Gastroesophageal sphincter (tissue), 4 donors: Measurements from ENCODE around the gene UBE3D. TPM values are rescaled to one million over a fixed set of nuclear protein-coding genes. Genes with fewer than 3 reads are reported as not detected.

Experiments
- ATAC-seq: fragments of 150-250 bp; one replicate; pipeline ENCODE4 v1.9.1; 2016; ENCODE audit warnings: mild to moderate bottlenecking, moderate library complexity
- H3K27ac ChIP-seq, 4 donors: fragments of 200-600 bp; sonication (generic) in 3 of 4; 1 replicate in 3 of 4; 2 replicates in 1 of 4; pipeline ENCODE4 v1.5.1; 2016 to 2019
- H3K27me3 ChIP-seq: fragments of 200-600 bp; sonication (generic); one replicate; pipeline ENCODE4 v1.5.1; 2019
- H3K36me3 ChIP-seq, 2 donors: fragments of 200-600 bp; sonication (generic); one replicate each; pipeline ENCODE4 v1.5.1; 2019; ENCODE audit warnings: control low read depth in 1 of 2
- H3K4me1 ChIP-seq, 3 donors: fragments of 200-600 bp; sonication (generic); 1 replicate in 2 of 3; 2 replicates in 1 of 3; pipeline ENCODE4 v1.5.1; 2016 to 2019; ENCODE audit warnings: control low read depth in 2 of 3
- H3K4me3 ChIP-seq, 2 donors: fragments of 200-600 bp; sonication (generic); one replicate each; pipeline ENCODE4 v1.5.1; 2019; ENCODE audit warnings: mild to moderate bottlenecking in 1 of 2, moderate library complexity in 1 of 2
- H3K9me3 ChIP-seq, 3 donors: fragments of 200-600 bp; sonication (generic); one replicate each; pipeline ENCODE4 v1.5.1; 2017 to 2019; ENCODE audit warnings: control low read depth in 2 of 3
- EP300 ChIP-seq: sonication (generic); formaldehyde crosslinking; IDR thresholded peaks from one replicate; pipeline ENCODE4 v1.6.1; 2017; ENCODE audit warnings: antibody characterized with exemption, mild to moderate bottlenecking
- POLR2A ChIP-seq, 2 donors: fragments of 450-650 bp; IDR thresholded peaks; one replicate each; pipeline ENCODE4 v1.6.1; 2017; ENCODE audit warnings: antibody characterized with exemption in 2 of 2, mild to moderate bottlenecking in 2 of 2, moderate library complexity in 1 of 2
- POLR2AphosphoS5 ChIP-seq: sonication (generic); formaldehyde crosslinking; IDR thresholded peaks from one replicate; pipeline ENCODE4 v1.6.1; 2017; ENCODE audit warnings: antibody characterized with exemption
- WGBS, 2 donors: methylation state at CpG; one replicate each; pipeline ENCODE4 v1.1.5; 2018; ENCODE audit warnings: low coverage in 1 of 2; 5-methylcytosine and 5-hydroxymethylcytosine counted together
- total RNA-seq, 4 donors: library from RNA; depleted of rRNA; stranded (reverse); fragments of >200 nt; gene quantifications; one replicate each; pipeline ENCODE4 v1.1.0, GENCODE V29; 2016
- TF ChIP-seq, protein P1 (sequence below), 4 experiments: fragments of 200-600 bp in 2 of 4; fragments of 450-650 bp in 2 of 4; sonication (generic) in 1 of 4; IDR thresholded peaks; one replicate each; pipeline ENCODE4 v1.5.1; 2017 to 2019; ENCODE audit warnings: antibody characterized with exemption in 4 of 4, mild to moderate bottlenecking in 2 of 4, moderate library complexity in 2 of 4

The UBE3D gene
- total RNA-seq, 4 donors from 2014 or later = 3.4 to 13.1 (median 7.3) TPM

DNA sequence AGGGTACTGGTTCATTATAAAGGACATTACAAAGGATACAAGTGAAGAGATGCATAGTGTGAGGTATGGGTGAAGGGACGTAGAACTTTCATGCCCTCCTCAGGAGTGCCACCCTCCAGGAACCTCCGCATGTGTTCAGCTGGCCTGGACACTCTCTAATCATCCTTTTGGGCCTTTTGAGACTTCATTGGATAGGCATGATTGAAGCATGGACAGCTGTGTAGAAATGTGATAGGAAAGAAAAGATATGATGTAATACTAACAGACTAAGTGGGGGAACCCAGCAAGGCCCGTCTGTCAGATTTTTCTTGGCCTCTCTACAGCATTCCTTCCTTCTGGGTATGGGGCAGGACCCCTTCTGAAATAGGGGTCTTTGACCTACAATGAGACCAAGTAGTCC lies 32.9 kb upstream of the UBE3D start:
- no peaks in the 10 kb centered on the region for H3K9me3 ChIP-seq
- 88 to 100% methylated on average over 1 to 3 of the region's 3 CpGs for WGBS, 2 donors
- peaks cover 0 to 8% (median 2%) of the 10 kb centered on the region in 3 donors for H3K4me1 ChIP-seq
- no peak for ATAC-seq
- TF ChIP-seq POLR2A (IDR thresholded peaks at IDR 0.05) = no peak
- no peak for TF ChIP-seq EP300
- TF ChIP-seq POLR2AphosphoS5 = no peak
- TF ChIP-seq, protein P1, sequence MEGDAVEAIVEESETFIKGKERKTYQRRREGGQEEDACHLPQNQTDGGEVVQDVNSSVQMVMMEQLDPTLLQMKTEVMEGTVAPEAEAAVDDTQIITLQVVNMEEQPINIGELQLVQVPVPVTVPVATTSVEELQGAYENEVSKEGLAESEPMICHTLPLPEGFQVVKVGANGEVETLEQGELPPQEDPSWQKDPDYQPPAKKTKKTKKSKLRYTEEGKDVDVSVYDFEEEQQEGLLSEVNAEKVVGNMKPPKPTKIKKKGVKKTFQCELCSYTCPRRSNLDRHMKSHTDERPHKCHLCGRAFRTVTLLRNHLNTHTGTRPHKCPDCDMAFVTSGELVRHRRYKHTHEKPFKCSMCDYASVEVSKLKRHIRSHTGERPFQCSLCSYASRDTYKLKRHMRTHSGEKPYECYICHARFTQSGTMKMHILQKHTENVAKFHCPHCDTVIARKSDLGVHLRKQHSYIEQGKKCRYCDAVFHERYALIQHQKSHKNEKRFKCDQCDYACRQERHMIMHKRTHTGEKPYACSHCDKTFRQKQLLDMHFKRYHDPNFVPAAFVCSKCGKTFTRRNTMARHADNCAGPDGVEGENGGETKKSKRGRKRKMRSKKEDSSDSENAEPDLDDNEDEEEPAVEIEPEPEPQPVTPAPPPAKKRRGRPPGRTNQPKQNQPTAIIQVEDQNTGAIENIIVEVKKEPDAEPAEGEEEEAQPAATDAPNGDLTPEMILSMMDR (IDR thresholded peaks at IDR 0.05) = no peak
- peaks cover 4 to 30% of the 10 kb centered on the region in 2 donors for H3K36me3 ChIP-seq
- no peak overlapping the region for H3K27ac ChIP-seq
- H3K27me3 ChIP-seq = no peaks in the 10 kb centered on the region
- no peak overlapping the region for H3K4me3 ChIP-seq

- no peak overlapping the region for H3K27ac ChIP-seq
Measured at GRCh38 chr6:83097675-83098074, 32.0 kb upstream of the UBE3D start.

DNA sequence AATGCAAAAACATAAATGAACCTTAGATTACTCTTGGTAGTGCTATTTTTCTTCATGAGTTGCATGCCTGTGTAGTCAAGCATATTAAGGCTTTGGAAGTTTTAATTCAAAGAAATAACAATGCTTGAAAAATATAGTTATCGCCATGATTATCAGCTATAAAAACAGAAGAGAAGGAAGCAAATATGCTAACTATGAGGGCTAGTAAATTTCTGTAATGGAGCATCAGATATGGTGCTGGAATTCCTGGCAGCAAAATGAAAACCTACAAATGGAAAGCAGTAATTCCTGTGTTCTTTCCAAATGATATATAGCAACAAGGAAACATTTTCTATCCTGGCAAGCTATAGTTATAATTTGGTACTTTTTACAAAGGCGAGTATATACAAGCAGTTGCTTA lies 31.6 kb upstream of the UBE3D start:
- H3K4me1 ChIP-seq = peaks cover 4 to 16% (median 6%) of the 10 kb centered on the region in 3 donors
- whole genome bisulfite sequencing, 2 donors = 49 to 78% methylated on average over 2 of the region's 2 CpGs
- no peaks in the 10 kb centered on the region for H3K9me3 ChIP-seq
- no peak overlapping the region for H3K4me3 ChIP-seq
- ATAC-seq = no peak
- peaks cover 4 to 17% of the 10 kb centered on the region in 2 donors for H3K36me3 ChIP-seq
- no peak for TF ChIP-seq EP300
- TF ChIP-seq POLR2A (IDR thresholded peaks at IDR 0.05) = no peak
- TF ChIP-seq, protein P1 (IDR thresholded peaks at IDR 0.05) = no peak
- TF ChIP-seq POLR2AphosphoS5 = no peak
- no peak overlapping the region for H3K27ac ChIP-seq
- no peaks in the 10 kb centered on the region for H3K27me3 ChIP-seq

More at GRCh38 chr6:83097675-83098074, 32.0 kb upstream of the UBE3D start:
- Histone ChIP-seq H3K27me3 (no peaks in the 10 kb centered on the region), H3K9me3 (no peaks in the 10 kb centered on the region), H3K4me3 (no peak overlapping the region), H3K36me3 (peaks cover 4 to 22% of the 10 kb centered on the region in 2 donors), H3K4me1 (peaks cover 3 to 13% (median 4%) of the 10 kb centered on the region in 3 donors)
- TF ChIP-seq, protein P1 (IDR thresholded peaks at IDR 0.05) = no peak
- TF ChIP-seq EP300 (no peak), POLR2A (IDR thresholded peaks at IDR 0.05) (no peak), POLR2AphosphoS5 (no peak)
- 60 to 71% methylated on average over 1 of the region's 1 CpG for WGBS, 2 donors
- no peak for ATAC-seq

GRCh38 chr6:83096791-83097190 lies 31.1 kb upstream of the UBE3D start:
- TF ChIP-seq, protein P1 (IDR thresholded peaks at IDR 0.05) = no peak
- no peak for TF ChIP-seq EP300
- no peak for TF ChIP-seq POLR2AphosphoS5
- TF ChIP-seq POLR2A (IDR thresholded peaks at IDR 0.05) = no peak
- no peak for ATAC-seq

GRCh38 chr6:83092756-83093399 lies 27.2 kb upstream of the UBE3D start:
- TF ChIP-seq, protein P1 (IDR thresholded peaks at IDR 0.05) = no peak
- no peak for TF ChIP-seq POLR2AphosphoS5
- no peak for ATAC-seq
- 46 to 51% methylated on average over 3 of the region's 3 CpGs for WGBS, 2 donors
- Histone ChIP-seq H3K9me3 (no peaks in the 10 kb centered on the region), H3K27ac (no peak overlapping the region), H3K4me3 (no peak overlapping the region), H3K4me1 (peaks cover 4 to 24% (median 6%) of the 10 kb centered on the region in 3 donors), H3K36me3 (no peaks in the 10 kb centered on the region), H3K27me3 (no peaks in the 10 kb centered on the region)

More at GRCh38 chr6:83096791-83097190, 31.1 kb upstream of the UBE3D start:
- H3K4me1 ChIP-seq = peaks cover 4 to 20% (median 6%) of the 10 kb centered on the region in 3 donors
- H3K4me3 ChIP-seq = no peak overlapping the region
- no peak overlapping the region for H3K27ac ChIP-seq
- H3K36me3 ChIP-seq = peaks cover under 1 to 13% of the 10 kb centered on the region in 2 donors
- WGBS, 2 donors = 69 to 92% methylated on average over 2 of the region's 2 CpGs
- no peaks in the 10 kb centered on the region for H3K27me3 ChIP-seq
- H3K9me3 ChIP-seq = no peaks in the 10 kb centered on the region
